Measurements from ENCODE around the gene NOL3.

The NOL3 gene

GRCh38 chr16:67166110-67166547, 4.2 kb upstream of the NOL3 start:
- no peak for DNase-seq
- intact Hi-C loops (cut with DNase I), result no loop called here

DNA sequence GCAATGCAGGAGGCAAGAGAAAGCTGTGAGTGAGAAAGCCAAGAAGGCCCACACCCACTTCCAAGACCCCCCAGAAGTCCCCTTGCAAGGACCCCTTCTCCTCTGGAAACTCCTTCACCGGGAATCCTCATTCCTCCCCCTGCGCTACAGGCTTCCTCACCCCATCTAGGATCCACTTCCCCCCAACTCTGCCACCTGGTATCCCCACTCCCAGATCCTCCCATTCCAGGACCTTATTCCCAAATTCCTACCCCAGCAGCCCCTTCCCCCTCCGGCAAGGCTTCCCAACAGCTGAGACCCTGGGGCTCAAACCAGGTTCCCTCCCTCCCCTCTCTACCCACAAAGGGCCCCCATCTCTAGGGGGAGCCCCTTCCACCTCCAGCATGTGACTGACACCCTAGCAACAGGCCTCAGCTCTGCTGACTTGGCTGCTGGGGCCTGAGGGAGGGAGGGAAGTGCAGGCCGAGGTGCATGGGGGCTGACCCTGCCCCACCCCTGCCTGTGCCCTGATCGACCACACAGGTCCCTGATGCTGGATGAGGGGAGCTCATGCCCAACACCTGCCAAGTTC, 3.7 kb upstream of the NOL3 start:
- intact Hi-C loops (cut with DNase I), result no loop called here
- DNase-seq, result no peak

DNA sequence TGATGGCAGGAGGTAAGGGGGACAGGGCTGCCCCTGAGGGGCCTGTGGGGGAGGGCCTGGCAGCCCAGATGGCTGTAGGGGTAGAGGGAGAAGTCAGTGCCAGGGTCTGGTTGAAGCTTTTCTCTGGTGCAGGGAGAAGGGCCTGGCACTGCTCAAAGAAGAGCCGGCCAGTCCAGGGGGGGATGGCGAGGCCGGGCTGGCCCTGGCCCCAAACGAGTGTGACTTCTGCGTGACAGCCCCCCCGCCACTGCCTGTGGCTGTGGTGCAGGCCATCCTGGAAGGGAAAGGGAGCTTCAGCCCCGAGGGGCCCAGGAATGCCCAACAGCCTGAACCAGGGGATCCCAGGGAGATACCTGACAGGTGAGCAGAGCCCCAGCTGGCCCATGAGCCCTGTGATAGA, 2.8 kb upstream of the NOL3 start:
- intact Hi-C loops (cut with DNase I), result no loop called here
- DNase-seq, result no peak

DNA sequence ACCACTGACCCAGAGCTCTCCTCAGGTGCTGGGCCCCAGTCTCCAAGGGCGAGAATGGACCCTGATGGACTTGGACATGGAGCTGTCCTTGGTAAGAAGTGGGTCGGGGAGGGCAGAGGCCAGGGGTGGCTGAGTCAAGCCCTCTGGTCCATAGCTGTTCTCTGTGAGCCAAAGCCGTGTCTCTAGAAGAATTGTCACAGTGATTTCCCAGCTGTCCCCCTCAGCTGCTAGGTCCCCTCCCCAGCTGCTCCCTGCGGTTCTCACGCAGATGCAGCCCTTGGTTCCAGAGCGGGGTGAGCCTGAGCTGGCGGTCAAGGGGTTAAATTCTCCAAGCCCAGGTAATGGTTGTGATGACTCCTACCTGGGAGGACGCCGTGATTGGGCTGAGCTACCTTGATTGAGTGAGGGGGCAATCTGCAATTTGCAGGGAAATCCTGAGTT, 1.3 kb upstream of the NOL3 start:
- no peak for DNase-seq
- intact Hi-C loops (cut with DNase I), result no loop called here

DNA sequence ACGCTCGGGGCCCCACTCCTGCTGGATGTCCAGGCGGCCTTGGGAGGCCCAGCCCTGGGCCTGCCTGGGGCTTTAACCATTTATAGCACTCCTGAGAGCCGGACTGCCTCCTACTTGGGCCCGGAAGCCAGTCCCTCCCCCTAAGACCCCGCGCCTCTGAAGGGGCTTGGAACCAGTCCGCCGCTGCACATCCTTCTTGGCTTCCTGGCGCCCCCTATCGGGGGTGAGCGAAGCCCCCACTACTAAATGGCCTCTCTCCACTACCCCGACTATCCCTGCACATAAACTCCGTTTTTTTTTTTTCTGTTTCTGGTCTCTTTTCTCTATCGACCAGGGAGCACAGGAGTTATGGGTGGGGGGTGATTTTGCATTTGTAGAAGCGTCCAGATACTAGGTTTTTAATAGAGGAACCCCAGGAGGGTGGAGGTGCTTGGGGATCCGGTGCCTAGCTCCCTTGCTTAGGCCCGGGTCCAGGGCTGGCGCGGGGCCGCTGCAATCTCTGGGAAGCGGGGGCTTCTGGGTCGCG, 633 bp upstream of the NOL3 start:
- intact Hi-C loops (cut with DNase I), result no loop called here
- peak in 17 of 42 donors; percentile 40 to 80 (median 61) for DNase-seq

DNA sequence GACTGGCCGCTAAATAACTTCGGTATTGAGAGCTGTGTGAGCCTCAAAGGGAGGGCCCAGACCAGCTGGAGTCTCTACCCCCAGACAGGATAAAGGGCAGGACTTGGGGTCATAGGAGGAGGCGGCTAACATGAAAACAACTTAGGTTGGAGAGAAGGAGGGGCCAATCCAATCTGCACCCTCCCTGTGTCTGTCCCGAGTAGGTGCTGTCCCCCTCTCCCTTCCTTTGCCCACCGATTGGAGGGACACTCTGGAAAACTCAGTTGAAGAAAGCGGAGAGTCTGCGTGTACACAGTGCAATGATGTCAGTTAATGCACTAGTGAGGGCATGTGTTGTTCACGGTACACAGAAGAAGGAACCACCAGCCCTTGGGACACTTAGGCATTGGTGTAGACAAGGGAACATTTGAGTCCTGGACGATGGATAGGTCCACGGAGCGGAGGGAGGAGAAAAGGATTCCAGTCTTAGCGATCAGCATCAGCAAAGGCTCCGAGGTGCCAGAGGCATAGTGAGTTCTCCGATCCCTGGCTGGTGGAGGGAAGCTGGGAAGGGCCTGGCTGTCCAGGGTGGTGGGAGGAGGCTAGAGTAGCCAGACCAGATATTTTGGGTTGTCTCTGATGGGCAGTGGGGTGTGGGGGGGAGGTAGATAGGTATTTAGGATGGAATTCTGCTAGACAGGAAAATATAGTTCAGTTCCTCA, 761 bp downstream of the NOL3 start:
- no peak for DNase-seq
- intact Hi-C loops (cut with DNase I), result no loop called here

DNA sequence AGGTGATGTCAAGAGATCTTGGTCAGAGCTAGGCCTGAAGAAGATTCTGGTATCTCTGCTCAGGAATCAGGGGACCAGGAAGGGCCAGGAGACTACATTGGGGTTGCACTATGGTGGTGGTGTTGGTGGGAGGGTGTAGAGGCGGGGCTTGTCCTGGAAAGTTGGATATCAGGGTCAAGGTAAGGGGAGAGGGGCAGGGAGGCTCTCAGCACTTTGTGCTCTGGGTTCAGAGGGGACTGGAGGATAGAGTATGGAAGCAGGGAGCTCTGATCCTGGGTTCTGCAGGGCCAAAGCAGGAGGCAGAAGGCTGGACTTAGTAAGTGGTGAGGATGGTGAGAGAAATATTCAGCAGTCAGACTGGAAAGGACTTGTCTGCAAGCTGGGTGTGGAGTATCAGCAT, 3.0 kb downstream of the NOL3 start:
- DNase-seq, result no peak
- intact Hi-C loops (cut with DNase I), result no loop called here

DNA sequence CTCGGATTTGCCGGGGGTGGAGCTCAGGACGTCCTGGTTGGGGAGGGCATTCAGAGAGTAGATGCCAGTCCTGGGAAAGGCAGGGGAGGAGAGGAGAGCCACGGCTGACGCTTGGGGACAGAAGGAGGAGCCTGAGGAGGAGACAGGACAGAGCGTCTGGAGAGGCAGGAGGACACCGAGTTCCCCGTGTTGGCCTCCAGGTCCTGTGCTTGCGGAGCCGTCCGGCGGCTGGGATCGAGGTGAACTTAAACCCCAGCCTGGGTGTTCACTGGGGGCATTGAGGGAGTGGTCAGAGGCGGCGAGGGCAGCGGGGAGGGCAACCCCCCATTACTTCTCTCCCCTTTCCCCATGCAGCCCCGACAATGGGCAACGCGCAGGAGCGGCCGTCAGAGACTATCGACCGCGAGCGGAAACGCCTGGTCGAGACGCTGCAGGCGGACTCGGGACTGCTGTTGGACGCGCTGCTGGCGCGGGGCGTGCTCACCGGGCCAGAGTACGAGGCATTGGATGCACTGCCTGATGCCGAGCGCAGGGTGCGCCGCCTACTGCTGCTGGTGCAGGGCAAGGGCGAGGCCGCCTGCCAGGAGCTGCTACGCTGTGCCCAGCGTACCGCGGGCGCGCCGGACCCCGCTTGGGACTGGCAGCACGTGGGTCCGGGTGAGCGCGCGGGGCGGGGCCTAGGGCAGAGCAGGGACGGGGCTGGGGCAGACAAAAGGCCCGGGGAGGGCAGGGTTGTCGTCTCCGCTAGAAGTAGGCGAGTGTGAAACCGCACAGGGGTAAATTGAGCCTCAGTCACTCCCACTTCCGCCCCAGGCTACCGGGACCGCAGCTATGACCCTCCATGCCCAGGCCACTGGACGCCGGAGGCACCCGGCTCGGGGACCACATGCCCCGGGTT, 3.7 kb downstream of the NOL3 start:
- peak; percentile 61 to 93 (median 85) for DNase-seq

GRCh38 chr16:67174706-67175231, 4.4 kb downstream of the NOL3 start:
- DNase-seq, result no peak
- intact Hi-C loops (cut with DNase I), result no loop called here

More for the DNA sequence above, 3.7 kb downstream of the NOL3 start:
- intact Hi-C loops (cut with DNase I), result no loop called here

DNA sequence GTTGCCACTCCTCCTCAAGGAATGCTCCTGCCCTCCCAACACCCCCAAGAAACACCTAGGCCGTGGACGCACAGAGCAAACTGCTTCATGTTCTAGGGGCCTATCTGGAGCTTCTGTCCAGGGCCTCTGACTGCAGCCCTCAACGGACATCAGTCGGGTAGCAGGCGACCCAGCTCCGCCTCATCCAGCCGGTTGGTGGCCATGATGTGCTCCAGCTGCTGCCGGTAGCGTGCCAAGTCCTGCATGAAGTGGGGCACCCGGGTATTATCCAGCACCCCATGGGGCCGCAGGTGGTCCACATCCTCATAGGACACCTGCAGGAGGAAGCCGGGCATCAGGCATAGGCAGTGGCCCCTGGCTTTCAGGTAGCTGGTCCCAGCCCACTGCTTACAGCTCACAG, 6.3 kb downstream of the NOL3 start:
- DNase-seq, result no peak
- intact Hi-C loops (cut with DNase I), result no loop called here

DNA sequence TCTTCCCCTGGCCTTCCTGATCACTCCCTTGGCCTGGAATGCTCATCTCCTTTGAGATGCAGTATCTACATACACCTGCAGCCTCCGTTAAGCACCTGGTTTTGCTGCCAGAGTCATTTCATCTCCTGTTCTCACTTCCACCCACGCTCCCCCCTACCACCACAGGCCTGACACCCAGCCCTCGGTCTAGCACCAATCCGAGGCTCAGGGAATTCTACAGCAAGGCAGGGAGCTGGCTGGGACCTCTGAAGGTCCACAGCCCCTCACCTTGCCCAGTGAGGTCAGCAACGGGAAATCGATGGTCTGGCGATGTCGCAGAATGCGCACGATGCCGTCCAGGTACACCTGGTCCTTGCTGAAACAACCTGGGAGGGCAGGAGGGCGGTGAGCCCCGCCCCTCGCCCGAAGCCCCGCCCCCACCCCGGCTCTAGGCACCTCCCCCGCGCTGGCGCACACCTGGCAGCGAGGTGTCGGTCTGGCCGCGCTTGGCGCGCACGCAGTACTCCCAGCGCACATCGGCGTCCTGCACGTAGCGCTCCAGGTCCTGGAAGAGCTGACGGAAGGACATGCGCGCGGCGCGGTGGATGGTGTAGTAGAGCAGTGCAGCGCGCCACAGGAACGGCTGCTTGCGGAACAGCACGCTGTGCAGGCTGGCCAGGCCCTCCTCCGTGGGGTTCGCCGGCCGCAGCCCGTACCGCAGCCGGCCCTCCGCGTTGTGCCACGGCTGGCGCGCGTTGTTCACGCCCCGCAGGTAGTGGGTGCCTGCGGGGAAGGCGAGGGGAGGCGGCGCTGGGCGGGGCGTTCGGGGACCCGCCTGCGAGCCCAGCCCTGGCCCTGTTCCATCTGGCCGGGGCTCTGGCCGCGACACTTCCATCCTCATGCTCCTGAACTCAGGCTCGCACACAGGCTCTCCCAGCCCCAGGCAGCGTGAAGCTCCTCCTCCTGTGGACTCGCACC, 7.7 kb downstream of the NOL3 start:
- DNase-seq, result peak in 39 of 42 donors; percentile 44 to 89 (median 73)
- intact Hi-C loops (cut with DNase I), result no loop called here

DNA sequence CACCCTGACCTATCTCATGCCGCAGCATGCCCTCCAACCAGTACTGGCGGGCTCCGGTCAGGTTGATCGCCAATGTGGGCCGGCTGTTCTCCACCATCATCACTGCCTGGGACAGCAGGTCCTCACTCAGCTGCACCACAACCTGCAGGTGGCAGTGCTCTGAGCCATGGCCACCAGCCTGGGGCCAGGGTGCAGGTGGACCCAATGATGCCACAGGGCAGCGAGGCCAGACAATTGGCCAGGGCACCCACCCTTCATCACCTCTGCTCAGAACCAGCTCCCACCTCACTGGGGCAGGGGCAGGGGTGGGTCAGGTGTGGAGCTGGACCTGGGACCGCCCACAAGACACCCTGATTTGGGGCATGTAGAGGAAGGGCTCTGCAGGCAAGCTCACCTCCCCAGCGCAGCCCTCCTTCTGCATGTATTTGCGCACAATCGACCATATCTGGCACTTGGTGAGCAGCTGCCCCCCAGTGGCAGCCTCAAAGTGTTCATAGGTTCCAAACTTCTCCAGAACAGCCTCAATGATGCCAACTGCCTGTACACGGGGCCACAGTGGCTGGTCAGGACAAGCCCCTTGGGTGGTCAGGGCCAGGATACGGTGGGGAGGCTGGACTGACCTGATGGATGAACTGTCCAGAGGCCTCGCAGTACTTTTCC, 9.2 kb downstream of the NOL3 start:
- no peak for DNase-seq
- intact Hi-C loops (cut with DNase I), result no loop called here

DNA sequence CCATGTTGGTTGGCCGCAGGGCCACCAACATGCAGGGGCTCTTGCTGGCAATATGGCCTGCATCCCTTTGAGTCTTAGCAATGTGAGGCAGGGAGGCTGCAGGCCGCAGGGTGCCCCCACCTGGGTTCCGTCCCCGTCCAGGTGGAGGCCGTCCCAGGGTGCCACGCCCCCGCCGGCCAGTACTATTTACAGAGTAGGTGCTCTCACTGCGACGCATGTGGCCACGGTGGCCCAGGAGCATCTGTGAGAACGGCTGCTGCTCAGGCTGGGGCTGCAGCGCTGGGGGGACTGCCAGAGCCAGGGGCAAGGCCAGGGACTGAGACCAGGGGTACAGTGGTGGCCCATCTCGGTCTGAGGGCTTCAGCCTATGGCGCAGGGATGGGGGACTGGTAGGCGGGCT, 9.8 kb downstream of the NOL3 start:
- intact Hi-C loops (cut with DNase I), result no loop called here
- no peak for DNase-seq

- no peak for DNase-seq
- intact Hi-C loops (cut with DNase I), result no loop called here
Measured at GRCh38 chr16:67181346-67181745, 11.0 kb downstream of the NOL3 start.

DNA sequence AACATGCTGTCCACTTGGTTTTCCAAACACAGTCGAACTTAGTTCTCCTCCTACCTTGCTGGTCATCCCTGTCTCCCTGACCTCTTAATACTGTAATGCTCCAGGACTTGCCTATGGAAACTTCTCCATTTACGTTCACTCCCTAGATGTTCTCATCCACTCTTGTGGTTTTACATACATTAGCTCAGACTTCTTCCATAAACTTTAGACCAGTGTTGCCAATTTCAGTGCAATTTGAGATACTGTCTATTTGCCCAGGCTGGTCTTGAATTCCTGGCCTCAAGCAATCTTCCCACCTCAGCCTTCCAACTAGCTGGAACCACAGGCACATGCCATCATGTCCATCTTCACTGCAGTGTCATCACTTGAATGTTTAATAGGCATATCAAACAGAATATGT, 11.9 kb downstream of the NOL3 start:
- intact Hi-C loops (cut with DNase I), result no loop called here
- DNase-seq, result no peak

- no peak for DNase-seq
- intact Hi-C loops (cut with DNase I), result no loop called here
Measured at GRCh38 chr16:67183284-67183626, 12.9 kb downstream of the NOL3 start.

DNA sequence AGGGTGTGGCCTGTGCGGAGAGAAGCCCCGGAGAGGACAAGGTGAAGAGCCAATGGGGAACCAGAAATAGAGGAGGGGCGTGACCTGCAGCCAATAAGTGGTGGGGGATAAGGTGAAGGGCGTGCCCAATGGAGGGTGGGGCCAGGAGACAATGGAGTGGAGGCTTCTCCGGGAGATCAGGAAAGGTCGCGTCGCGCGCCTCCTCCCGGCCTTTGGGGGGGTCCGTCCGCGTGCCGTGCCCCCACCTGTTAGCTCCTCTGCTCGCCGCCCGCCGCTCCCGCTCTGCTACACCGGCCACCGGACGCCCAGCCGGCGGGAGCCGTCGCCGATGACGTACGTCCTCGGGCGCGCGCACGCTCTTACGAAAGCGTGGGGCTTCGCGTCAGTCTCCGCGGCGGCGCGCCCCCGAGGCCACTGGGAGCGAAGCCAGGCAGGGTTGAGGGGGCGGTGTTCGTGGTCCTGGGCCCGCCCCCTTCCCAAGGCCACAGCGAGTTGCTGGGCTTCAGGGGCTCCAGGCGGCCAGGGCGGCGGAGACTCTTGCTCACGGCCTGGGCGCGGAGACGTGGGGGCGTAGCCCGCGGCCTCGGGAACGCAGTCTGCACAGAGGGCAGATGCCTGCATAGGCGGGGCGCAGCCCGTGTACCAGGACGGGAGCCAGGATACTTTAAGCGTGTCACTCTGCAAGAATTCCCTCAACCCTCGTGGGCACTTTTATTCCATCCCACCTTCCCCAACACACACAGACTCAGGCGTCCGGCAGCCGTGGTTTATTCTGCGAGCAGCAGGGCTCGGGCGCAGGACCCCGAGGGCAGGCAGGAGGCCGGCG, 13.5 kb downstream of the NOL3 start, which contains the start of gene MATCAP1:
TSS of gene MATCAP1 (minus strand) at position 337 of the 826 bp plus-strand sequence. CDS start 3,353 bp downstream, outside the sequence.
- intact Hi-C loops (cut with DNase I), result no loop called here
- DNase-seq, result peak; percentile 88 to 98 (median 95)
